Activated CD8-positive, alpha-beta memory T cell treated with anti-CD3 and anti-CD28 coated beads for 36 hours (primary cell): ENCODE measurements around the gene MTERF4. TPM values are rescaled to one million over a fixed set of nuclear protein-coding genes. Genes with fewer than 3 reads are reported as not detected.

ENCODE experiments used
- CTCF ChIA-PET: fragments of 350-600 bp; sonication (Branson Sonifier 250); formaldehyde crosslinking; loops from one replicate; lab custom pipeline; 2021; ENCODE audit warnings: antibody characterized with exemption; lab: Charles Lee
- POLR2A ChIA-PET: fragments of 350-600 bp; sonication (Branson Sonifier 250); formaldehyde crosslinking; loops from one replicate; lab custom pipeline; 2021; ENCODE audit warnings: antibody characterized with exemption; lab: Charles Lee
- total RNA-seq, 2 experiments: library from RNA; stranded (reverse); gene quantifications; one replicate each; pipeline ENCODE4 v1.2.3, GENCODE V29; 2021

MTERF4 gene
- total RNA-seq, 2 experiments from 2014 or later: 41.3 to 41.4 TPM

- POLR2A ChIA-PET: no interaction called here
- CTCF ChIA-PET: no interaction called here
These were observed 34.7 kb upstream of the MTERF4 start for GRCh38 chr2:241136661-241137260.

DNA sequence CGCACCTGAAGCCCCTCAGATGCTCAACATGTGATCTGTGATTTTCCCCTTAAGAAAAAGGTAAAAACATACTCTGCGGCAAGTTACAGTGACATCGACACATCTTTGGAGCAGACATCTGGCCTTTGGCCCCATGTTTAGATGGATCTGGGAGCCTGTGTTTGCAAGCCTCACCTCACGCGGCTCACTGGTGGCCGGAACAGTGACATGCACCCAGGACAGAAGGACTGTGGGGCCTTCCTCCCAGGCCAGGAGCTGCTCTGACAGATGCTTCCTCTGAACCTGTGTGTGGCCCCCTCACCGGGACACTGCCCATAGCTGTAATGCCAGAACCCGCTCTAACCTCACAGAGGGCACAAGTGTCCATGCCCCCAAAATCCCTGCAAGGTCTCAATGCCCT lies 34.1 kb upstream of the MTERF4 start:
- POLR2A ChIA-PET: no interaction called here
- CTCF ChIA-PET: no interaction called here

GRCh38 chr2:241135737-241136136 lies 33.6 kb upstream of the MTERF4 start:
- ChIA-PET CTCF (no interaction called here), POLR2A (no interaction called here)

DNA sequence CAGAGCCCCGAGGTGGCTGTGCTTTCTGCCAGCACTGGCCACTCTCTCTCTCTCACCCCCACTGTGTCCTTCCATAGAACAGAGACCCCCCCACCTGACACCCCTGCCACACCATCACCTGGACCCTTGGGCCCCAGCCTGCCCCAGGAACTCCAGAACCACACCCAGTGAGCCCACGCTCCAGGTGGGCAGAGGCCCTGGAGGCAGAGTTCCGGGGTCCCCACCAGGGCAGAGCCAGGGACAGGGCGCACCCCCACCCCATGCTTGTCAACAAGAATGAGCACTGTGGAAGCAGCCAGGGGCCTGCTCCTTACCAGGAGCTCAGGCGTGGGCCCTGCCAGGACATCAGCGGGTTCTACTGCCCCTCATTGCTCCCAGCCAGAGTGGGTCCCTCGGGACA lies 32.6 kb upstream of the MTERF4 start:
- CTCF ChIA-PET: no interaction called here
- POLR2A ChIA-PET: no interaction called here

DNA sequence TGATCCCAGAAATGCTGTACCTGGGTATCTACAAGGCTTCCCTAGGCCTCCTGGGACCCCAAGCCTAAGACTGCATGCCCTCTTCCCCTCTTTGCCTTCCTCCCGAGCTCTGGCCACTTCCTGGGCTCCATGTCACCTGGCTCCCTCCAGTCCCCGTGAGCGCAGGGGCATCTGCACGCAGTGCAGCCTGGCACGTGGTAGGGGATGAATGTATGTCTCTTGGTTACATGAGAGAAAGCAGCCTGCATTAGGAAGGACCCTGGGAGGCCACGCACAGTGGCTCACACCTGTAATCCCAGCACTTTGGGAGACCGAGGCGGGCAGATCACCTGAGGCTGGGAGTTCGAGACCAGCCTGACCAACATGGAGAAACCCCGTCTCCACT lies 31.3 kb upstream of the MTERF4 start:
- POLR2A ChIA-PET: interaction anchor here (1.2 kb wide), 1 partner anchor 21 kb away, joined by 5 read pairs; no protein-coding TSS in a partner anchor
- CTCF ChIA-PET: no interaction called here

- POLR2A ChIA-PET: interaction anchor here (1.2 kb wide), 1 partner anchor 20 kb away, joined by 5 read pairs; no protein-coding TSS in a partner anchor
- CTCF ChIA-PET: interaction anchor here (0.9 kb wide), 1 partner anchor 54 kb away, joined by 6 read pairs; no protein-coding TSS in a partner anchor
These were observed 30.7 kb upstream of the MTERF4 start for GRCh38 chr2:241132538-241133435.

DNA sequence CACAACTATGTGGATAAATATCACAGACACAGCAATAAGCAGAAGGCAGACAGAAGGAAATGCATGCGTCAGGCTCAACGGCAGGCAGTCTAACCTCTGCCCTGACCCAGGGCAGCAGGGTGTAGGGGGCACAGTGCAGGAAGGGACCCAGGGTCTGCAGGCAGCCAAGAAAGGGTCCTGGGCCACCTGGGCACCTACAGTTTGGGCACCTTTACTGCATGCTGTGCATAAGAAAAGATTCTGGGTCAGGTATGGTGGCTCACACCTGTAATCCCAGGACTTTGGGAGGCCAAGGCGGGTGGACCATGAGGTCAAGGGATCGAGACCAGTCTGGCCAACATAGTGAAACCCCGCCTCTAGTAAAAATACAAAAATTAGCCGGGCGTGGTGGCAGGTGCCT lies 29.4 kb upstream of the MTERF4 start:
- CTCF ChIA-PET: interaction anchor here (0.6 to 0.7 kb wide), 2 partner anchors 100 to 639 kb away, joined by 3 read pairs; no protein-coding TSS in a partner anchor
- POLR2A ChIA-PET: no interaction called here

DNA sequence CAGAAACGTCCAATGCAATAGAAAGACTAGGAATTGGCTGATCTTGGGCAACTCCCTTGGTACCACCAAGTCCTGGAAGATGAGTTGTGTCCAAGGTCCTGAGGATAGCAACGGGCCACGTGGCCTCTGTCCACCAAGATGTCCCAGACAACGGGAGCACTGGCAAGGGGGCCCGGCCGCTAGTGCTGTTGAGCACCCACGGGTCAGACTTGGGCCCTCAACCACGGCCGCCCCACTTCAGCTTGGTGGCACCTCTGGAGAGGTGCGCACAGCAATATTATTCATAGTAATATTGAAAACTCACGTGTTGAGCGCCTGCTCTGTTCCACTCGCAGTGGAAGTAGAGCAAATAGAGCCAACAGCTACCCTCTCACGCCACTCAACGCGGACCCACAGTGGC lies 28.2 kb upstream of the MTERF4 start:
- POLR2A ChIA-PET: no interaction called here
- CTCF ChIA-PET: no interaction called here

DNA sequence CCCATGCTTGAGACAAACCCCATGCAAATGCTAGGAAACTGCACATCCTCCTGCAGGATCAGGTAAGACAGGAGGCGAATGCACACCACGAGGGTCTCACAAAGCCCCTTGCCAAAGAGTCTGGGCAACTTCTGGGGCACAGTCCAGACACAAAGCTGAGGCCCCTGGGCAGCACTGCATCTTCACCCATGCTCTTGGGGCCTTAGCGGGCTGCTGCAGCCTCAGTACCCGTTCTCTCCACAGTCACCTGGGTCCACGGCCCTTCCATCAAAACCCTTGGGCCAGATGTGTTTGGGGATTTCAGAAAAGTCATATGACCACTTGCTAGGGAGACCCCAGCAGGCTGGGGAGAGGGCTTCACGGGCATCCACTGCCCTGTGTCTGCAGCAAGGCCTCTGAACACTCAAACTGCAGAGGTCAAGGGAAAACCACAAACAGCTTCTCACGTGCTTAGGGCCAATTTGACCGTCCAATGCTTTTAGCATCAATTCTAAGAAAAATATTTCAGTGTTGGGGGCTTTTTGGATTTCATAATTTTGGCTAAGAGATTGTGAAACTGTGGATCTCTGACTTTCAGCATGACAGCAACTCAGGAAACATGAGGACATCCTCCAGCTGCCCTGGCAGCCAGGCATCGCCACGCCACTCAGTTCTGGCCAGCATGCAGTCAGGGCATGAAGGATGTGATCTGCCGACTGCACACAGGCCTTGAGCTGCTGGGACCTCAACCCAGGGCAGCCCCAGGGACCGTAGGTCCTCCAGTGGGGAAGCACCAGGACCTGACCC lies 27.2 kb upstream of the MTERF4 start:
- ChIA-PET CTCF (interaction anchor here (1.0 kb wide), 1 partner anchor 21 kb away, joined by 3 read pairs; no protein-coding TSS in a partner anchor), POLR2A (no interaction called here)

DNA sequence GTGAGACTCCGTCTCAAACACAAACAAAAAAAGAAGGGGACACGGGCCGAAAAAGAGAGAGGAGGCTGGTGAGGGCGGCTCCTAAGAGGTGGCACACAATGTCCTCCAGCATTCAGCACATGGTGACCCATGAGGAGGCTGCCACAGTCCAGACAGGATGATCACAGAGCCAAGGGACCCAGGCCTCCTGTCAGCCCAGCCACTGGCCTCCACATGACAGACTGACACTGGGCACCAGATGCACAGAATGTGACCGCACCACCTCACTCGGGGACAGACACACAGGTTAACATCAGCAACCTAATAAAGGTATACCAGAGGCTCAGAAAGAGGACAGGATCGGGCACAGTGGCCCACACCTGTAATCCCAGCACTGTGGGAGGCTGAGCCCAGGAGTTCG lies 26.2 kb upstream of the MTERF4 start:
- CTCF ChIA-PET: no interaction called here
- POLR2A ChIA-PET: no interaction called here

- CTCF ChIA-PET: interaction anchor here (1.5 kb wide), 1 partner anchor 9 kb away, joined by 3 read pairs; no protein-coding TSS in a partner anchor
- POLR2A ChIA-PET: interaction anchor here (0.6 to 0.8 kb wide), 2 partner anchors 23 to 230 kb away, joined by 3 to 4 read pairs; partner anchors contain the start of gene PASK
These were observed 24.7 kb upstream of the MTERF4 start for GRCh38 chr2:241126771-241127202.

DNA sequence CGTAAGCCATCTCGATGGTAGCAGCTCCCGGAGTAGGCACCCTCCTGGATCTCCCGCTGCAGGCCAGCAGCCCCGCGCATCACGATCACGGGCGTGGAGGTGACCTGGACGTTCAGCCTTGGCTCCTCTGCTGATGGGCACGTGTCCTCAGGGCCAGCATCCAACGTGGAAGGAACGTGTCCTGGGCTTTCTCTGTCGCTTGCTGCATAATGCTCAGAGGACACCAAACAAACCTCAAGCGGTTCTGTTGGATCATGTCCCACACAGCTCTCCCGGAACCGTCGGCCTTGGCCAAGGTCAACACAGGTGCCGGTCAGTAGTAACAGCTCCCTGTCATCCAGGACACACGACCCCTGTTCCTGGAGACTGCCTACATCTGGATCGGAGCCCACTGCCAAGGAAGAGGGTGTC lies 24.1 kb upstream of the MTERF4 start:
- POLR2A ChIA-PET: interaction anchor here (0.6 to 0.8 kb wide), 2 partner anchors 23 to 192 kb away, joined by 3 to 4 read pairs; partner anchors contain the start of gene PASK
- CTCF ChIA-PET: interaction anchor here (1.5 kb wide), 1 partner anchor 8 kb away, joined by 3 read pairs; no protein-coding TSS in a partner anchor

- ChIA-PET POLR2A (interaction anchor here (0.6 kb wide), 1 partner anchor 193 kb away, joined by 4 read pairs; no protein-coding TSS in a partner anchor), CTCF (no interaction called here)
These were observed 23.5 kb upstream of the MTERF4 start for GRCh38 chr2:241125626-241126025.

GRCh38 chr2:241123816-241124536 lies 21.9 kb upstream of the MTERF4 start:
- CTCF ChIA-PET: interaction anchor here (1.2 to 1.7 kb wide), 2 partner anchors 19 to 46 kb away, joined by 3 to 5 read pairs; no protein-coding TSS in a partner anchor
- POLR2A ChIA-PET: interaction anchor here (0.6 to 1.0 kb wide), 2 partner anchors 14 to 43 kb away, joined by 3 to 9 read pairs; no protein-coding TSS in a partner anchor

- ChIA-PET POLR2A (no interaction called here), CTCF (interaction anchor here (0.9 kb wide), 1 partner anchor 45 kb away, joined by 7 read pairs; no protein-coding TSS in a partner anchor)
These were observed 20.4 kb upstream of the MTERF4 start for GRCh38 chr2:241122376-241123002.

DNA sequence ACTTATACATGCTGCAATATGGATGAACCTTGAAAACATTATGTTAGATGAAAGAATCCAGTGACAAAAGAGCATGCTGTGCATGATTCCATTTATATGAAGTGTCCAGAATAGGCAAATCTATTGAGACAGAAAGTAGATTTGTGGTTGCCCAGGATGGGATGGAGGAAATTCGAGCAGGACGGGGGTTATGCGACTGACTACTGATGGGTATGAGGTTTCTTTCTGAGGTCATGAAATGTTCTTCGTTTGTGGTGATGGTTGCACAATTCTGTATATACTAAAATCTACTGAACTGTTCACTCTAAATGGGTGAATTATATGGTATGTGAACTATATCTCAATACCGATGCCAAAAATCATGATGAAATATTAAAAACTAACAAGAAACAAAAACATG lies 18.9 kb upstream of the MTERF4 start:
- ChIA-PET CTCF (no interaction called here), POLR2A (interaction anchor here (0.6 kb wide), 1 partner anchor 29 kb away, joined by 3 read pairs; no protein-coding TSS in a partner anchor)

DNA sequence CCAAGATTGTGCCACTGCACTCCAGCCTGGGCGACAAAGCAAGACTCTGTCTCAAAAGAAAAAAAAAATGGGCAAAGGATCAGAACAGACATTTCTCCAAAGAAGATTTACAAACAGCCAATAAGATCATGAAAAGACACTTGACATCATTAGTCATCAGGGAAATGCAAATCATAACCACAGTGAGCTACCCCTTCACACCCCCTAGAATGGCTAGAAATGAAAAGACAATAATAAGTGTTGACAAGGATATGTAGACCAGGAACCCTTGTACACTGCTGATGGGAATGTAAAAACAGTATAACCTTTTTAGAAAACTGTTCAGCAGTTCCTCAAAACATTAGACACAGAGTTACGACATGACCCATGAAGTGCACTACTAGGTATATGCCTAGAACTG lies 18.4 kb upstream of the MTERF4 start:
- POLR2A ChIA-PET: interaction anchor here (0.6 kb wide), 1 partner anchor 29 kb away, joined by 3 read pairs; no protein-coding TSS in a partner anchor

More for the DNA sequence above, 18.4 kb upstream of the MTERF4 start:
- CTCF ChIA-PET: no interaction called here
